ENCODE data around the gene RALGPS2. TPM values are rescaled to one million over a fixed set of nuclear protein-coding genes. Genes with fewer than 3 reads are reported as not detected.

Gene RALGPS2
- total and polyA plus RNA-seq, 2 of the 13 experiments (the other 11 are each of a cell fraction or from before 2014, with no cell fraction given) = 15.6 to 36.0 TPM

GRCh38 chr1:178954937-178955336 lies 229.9 kb downstream of the RALGPS2 start (continued):
- no peak for TF ChIP-seq THAP9 (CRISPR knock-in tag; IDR thresholded peaks at IDR 0.05; ENCODE audit: borderline replicate concordance)
- no peak for TF ChIP-seq MAF1 (CRISPR knock-in tag; IDR thresholded peaks at IDR 0.05; ENCODE audit: borderline replicate concordance)
- TF ChIP-seq NFKBIZ (CRISPR knock-in tag; IDR thresholded peaks at IDR 0.05) = no peak
- no peak for TF ChIP-seq ZBTB37 (CRISPR knock-in tag; IDR thresholded peaks at IDR 0.05)
- peak; percentile 1; the same call in 1 of the 2 replicates for TF ChIP-seq ZNF770 (CRISPR knock-in tag; IDR thresholded peaks at IDR 0.05)

- no peak for FAIRE-seq
- in situ Hi-C loops (cut with HindIII; ENCODE audit: extremely low pct_ligation_motif_present, low pct_unique_long_range_greater_than_20kb) (no loop called here), intact Hi-C loops (cut with micrococcal nuclease; ENCODE audit: unreplicated experiment) (no loop called here)
- Histone ChIP-seq H3K36me3 (replicated peaks in 1 of 2; ENCODE audit: control insufficient read depth in 1 of 2, insufficient read depth in 2 of 2, low read length in 2 of 2) (no peaks in the 10 kb centered on the region), H3K9ac (ENCODE audit: insufficient read depth, low read depth, low read length) (no peak overlapping the region), H3K79me2 (ENCODE audit: insufficient read depth, low read length) (no peaks in the 10 kb centered on the region), H3K4me2 (ENCODE audit: low read depth, low read length) (no peak overlapping the region), H3K27ac (ENCODE audit: extremely low read length, insufficient read depth, low read length) (no peak overlapping the region), H3K27me3 (ENCODE audit: control insufficient read depth in 1 of 2, insufficient read depth in 2 of 2, low read length in 2 of 2) (no peaks in the 10 kb centered on the region; a peak in 1 of 5 replicates), H3K4me3 (replicated peaks in 1 of 3; ENCODE audit: insufficient read depth in 1 of 3, low read depth in 2 of 3, low read length in 3 of 3) (no peak overlapping the region), H4K20me1 (ENCODE audit: insufficient read depth, low read length) (no peaks in the 10 kb centered on the region), H3K9me3 (ENCODE audit: low read length) (no peaks in the 10 kb centered on the region), H3K4me1 (ENCODE audit: insufficient read depth, low read length) (peaks cover 62% of the 10 kb centered on the region), H2AFZ (ENCODE audit: low read length) (no peak overlapping the region)
- ChIA-PET CTCF (ENCODE audit: low intra/inter-chr PET ratio, low total read pairs) (no interaction called here), POLR2A (no interaction called here)
- ATAC-seq = no peak
- WGBS (ENCODE audit: low lambda C conversion rate) = 77% methylated on average over 1 of the region's 1 CpG
- DNase-seq (ENCODE audit: low spot score) = no peak
- BruUV-seq (replicated peaks) = no TSS peak
- TF ChIP-seq ZFP62 (CRISPR knock-in tag; IDR thresholded peaks at IDR 0.05) (no peak), PHF5A (CRISPR knock-in tag; IDR thresholded peaks at IDR 0.05; ENCODE audit: low read depth, unreplicated experiment) (no peak), SIN3A (IDR thresholded peaks at IDR 0.05; ENCODE audit: borderline replicate concordance, low read depth, low read length) (no peak), ZNF672 (CRISPR knock-in tag; IDR thresholded peaks at IDR 0.05) (no peak), ZNF576 (CRISPR knock-in tag; IDR thresholded peaks at IDR 0.05) (no peak), ZC3H4 (CRISPR knock-in tag; IDR thresholded peaks at IDR 0.05; ENCODE audit: borderline replicate concordance) (no peak), POGZ (CRISPR knock-in tag; IDR thresholded peaks at IDR 0.05) (no peak), RARG (CRISPR knock-in tag; IDR thresholded peaks at IDR 0.05; ENCODE audit: low read depth) (no peak), GPBP1L1 (CRISPR knock-in tag; IDR thresholded peaks at IDR 0.05) (no peak), YEATS2 (CRISPR knock-in tag; IDR thresholded peaks at IDR 0.05; ENCODE audit: borderline replicate concordance) (no peak), ATRX (CRISPR knock-in tag; IDR thresholded peaks at IDR 0.05; ENCODE audit: borderline replicate concordance) (no peak)
These were observed 230.4 kb downstream of the RALGPS2 start for GRCh38 chr1:178955391-178955954.

All from HepG2 (cell line).